Measurements from ENCODE around the gene ULK3. TPM values are rescaled to one million over a fixed set of nuclear protein-coding genes. Genes with fewer than 3 reads are reported as not detected.

The ULK3 gene
- polyA plus RNA-seq, 3 donors from 2014 or later = 26.0 to 48.4 (median 32.0) TPM

Other genes starting within 250 kb of the ULK3 start
- 10 to 100 TPM; 32.4 to 82.1 (median 68.2) TPM for gene CLK3, start 227.3 kb downstream of the ULK3 start, polyA plus RNA-seq
- 10 to 100 TPM; 17.4 to 30.4 (median 26.1) TPM for gene EDC3, start 147.1 kb downstream of the ULK3 start, polyA plus RNA-seq
- gene CYP1A1, start 117.6 kb downstream of the ULK3 start, polyA plus RNA-seq = not detected
- not detected for gene CYP1A2, start 94.3 kb downstream of the ULK3 start, polyA plus RNA-seq
- gene CSK, start 61.1 kb downstream of the ULK3 start, polyA plus RNA-seq = 100 to 1,000 TPM in 1 of 3 donors, 10 to 100 TPM in 2; 94.0 to 180 (median 95.9) TPM
- gene LMAN1L, start 30.3 kb downstream of the ULK3 start, polyA plus RNA-seq = not detected
- gene CPLX3, start 16.5 kb downstream of the ULK3 start, polyA plus RNA-seq = not detected
- 100 to 1,000 TPM; 115 to 181 (median 141) TPM for gene SCAMP2, start 30.2 kb upstream of the ULK3 start, polyA plus RNA-seq
- gene MPI, start 46.9 kb upstream of the ULK3 start, polyA plus RNA-seq = 10 to 100 TPM; 38.3 to 42.0 (median 40.9) TPM
- 10 to 100 TPM in 2 of 3 donors, 1 to 10 TPM in 1; 9.5 to 29.6 (median 24.8) TPM for gene FAM219B, start 63.7 kb upstream of the ULK3 start, polyA plus RNA-seq
- 100 to 1,000 TPM; 373 to 458 (median 447) TPM for gene COX5A, start 94.9 kb upstream of the ULK3 start, polyA plus RNA-seq
- 1 to 10 TPM; 1.4 to 3.1 (median 2.1) TPM for gene RPP25, start 113.6 kb upstream of the ULK3 start, polyA plus RNA-seq
- gene SCAMP5, start 152.4 kb upstream of the ULK3 start, polyA plus RNA-seq = not detected
- gene PPCDC, start 180.4 kb upstream of the ULK3 start, polyA plus RNA-seq = 10 to 100 TPM; 20.8 to 23.9 (median 23.1) TPM